NCI-H146 treated with DMSO at 0.1 percent for 48 hours (cell line): ENCODE data around the gene ZNF555.
"Not testable (repeated sequence)": the region's sequence is repeated elsewhere in the genome, so short reads cannot be mapped to it uniquely, and the experiment has no call there.

Experiments
- DNase-seq: peaks from one replicate; lab custom pipeline; 2025; ENCODE audit not compliant: unreplicated experiment; lab: John Stamatoyannopoulos, UW

ZNF555 gene

DNA sequence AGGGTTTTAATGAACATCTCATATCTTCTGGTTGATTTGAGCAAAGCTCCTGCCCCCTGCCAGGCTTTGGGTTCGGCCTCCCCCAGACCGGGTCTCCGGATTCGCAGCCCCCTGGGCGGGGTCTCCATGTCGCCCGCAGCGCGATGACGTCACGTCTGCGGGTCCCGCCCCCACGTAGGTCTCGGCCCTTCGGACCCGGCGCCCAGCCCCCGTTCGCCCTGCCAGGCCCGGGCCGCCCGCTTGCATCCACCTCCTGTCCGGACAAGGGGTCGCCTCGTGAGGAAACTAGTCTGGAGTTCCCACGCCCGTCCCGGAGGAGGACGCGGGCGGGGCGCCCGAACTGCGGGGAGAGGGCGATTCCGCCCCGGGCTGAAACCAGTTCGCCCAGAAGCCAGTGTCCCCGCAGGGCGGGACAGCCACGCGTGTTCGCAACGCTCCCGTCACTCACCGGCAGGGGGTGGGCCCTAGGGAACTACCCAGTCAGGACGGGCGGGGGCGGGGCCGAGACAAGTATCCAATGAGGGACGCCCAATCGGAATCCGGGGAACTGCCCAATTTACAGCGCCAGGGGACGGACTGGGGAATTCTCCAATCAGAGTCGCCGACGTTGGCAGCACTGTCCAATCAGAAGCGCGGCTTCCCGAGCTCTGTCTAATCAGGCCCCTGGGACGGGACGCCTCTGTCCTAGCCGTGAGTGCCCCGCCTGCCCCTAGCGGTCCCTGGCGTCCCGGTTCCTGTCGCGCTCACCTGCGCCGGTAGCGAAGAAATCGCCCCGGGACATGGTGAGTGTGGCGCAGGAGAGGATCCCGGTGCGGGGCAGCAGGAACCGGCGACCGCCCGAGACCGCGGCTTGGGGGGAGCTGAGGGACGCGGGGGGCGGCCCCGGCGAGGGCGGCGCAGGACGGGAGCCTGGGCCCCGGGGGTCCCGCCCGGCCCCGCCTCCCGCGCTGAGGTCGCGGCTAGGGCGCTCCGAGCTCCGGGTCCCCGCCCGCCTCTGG lies at the start of gene ZNF555:
Gene ZNF555, plus strand, starts transcription at position 682 of the 998 bp plus-strand sequence. Its CDS starts 98 bp downstream, at position 780.
- DNase-seq = peak; percentile 88

- no peak for DNase-seq
Measured at GRCh38 chr19:2791876-2792275, 49.4 kb upstream of the ZNF555 start.

DNA sequence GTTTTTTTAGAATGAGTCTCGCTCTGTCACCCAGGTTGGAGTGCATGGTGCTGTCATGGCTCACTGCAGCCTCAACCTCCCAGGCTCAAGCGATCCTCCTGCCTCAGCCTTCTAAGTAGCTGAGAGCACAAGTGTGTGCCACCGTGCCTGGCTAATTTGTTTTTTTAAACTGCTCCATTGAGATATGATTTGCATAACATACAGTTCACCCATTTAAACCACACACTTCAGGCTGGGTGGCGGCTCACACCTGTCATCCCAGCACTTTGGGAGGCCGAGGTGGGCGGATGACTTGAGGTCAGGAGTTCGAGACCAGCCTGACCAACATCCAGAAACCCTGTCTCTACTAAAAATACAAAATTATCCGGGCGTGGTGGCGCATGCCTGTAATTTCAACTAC lies 48.6 kb upstream of the ZNF555 start:
- DNase-seq = not testable (repeated sequence)

- DNase-seq = no peak
Measured at GRCh38 chr19:2793126-2793525, 48.1 kb upstream of the ZNF555 start.

DNA sequence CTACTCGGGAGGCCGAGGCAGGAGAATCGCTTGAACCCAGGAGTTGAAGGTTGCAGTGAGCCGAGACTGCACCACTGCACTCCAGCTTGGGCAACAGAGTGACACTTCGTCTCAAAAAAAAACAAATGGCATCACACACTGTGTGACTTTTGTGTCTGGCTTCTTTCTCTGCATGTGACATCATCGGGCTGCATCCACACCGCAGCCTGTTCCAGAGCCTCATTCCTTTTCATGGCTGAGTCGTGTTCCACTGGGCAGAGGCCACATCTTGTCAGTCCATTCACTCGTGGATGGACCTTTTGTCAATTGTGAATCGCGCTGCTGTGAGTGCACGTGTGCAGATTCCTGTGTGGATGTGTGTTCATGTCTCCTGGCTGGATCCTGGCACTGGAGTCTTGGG lies 47.7 kb upstream of the ZNF555 start:
- DNase-seq = no peak

DNA sequence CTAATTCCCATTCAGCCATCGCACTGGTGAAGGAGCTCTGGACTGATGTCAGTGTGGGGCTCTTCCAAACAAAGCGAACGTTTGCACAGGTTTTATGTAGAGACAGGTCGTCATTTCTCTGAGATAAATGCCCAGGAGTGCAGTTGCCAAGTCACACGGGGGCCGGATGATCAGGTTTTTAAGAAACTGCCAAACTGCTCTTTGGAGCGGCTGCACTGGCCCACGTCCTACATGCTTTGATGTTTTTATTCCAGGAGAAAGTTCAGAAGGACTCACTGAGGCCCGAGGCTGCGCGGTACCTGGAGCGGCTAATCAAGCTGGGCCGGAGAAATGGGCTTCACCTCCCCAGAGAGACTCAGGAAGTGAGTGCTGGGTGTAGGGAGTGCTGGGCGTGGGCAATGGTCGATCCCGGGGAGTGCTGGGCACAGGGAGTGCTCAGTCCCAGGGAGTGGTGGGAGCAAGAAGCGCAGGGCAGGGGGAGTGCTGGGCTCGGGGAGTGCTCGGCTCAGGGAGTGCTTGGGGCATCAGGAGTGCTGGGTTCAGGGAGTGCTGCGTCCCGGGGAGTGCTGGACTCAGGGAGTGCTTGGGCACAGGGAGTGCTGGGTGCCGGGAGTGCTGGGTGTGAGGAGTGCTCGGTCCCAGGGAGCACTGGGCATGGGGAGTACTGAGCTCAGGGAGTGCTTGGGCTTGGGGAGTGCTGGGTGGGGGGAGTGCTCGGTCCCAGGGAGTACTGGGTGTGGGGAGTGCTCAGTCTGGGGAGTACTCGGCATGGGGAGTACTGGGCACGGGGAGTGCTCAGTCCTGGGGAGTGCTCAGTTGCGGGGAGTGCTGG lies 45.2 kb upstream of the ZNF555 start:
- no peak for DNase-seq

DNA sequence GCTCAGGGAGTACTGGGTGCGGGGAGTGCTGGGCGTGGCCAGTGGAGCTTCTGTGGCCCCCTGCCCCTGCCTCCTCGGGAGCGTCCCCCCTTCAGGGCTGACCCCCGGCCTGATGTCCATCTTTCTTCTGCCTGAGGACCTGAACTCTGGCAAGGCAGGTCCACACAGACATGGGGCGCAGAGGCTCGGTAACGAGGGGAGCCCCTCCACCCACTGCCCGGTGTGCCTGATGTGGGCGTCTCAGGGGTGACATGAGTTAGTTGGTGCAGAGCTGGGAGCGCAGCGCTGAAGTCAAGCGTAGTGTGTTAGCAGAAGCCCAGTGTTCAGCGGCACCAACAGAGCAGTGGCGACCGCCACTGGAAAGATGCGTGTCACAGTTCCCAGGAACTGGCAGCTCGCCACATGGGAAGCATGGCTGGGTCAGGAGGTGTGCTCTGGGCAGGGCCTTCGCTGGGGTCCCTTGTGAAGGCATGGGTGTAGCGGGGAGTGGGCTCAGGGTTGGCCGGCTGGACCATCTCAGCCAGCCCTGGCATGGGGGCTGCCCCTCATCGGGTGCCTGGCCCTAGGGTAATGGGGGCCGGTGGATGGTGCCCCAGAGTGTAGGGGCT lies 44.5 kb upstream of the ZNF555 start:
- no peak for DNase-seq

- no peak for DNase-seq
Measured at GRCh38 chr19:2797280-2797679, 44.0 kb upstream of the ZNF555 start.

- no peak for DNase-seq
Measured at GRCh38 chr19:2798158-2798685, 43.1 kb upstream of the ZNF555 start.

DNA sequence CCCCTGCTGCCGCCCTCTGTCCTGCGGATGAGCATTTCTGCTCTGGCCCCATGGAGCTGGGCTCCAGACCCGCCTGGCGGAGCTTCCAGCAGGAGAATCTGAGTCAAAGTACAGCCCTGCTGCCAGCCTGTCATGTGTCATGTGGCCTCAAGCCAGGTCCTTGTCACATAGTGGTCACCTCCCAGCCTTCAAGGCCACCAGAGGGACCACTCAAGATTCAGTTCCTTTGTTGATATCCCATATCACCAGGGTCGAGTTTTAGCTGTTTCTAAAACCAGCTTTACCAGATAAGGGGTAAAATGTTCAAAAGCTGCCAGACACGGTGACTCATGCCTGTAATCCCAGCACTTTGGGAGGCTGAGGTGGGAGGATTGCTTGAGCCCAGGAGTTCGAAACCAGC lies 42.5 kb upstream of the ZNF555 start:
- no peak for DNase-seq

GRCh38 chr19:2799273-2800020 lies 41.8 kb upstream of the ZNF555 start:
- DNase-seq = no peak

DNA sequence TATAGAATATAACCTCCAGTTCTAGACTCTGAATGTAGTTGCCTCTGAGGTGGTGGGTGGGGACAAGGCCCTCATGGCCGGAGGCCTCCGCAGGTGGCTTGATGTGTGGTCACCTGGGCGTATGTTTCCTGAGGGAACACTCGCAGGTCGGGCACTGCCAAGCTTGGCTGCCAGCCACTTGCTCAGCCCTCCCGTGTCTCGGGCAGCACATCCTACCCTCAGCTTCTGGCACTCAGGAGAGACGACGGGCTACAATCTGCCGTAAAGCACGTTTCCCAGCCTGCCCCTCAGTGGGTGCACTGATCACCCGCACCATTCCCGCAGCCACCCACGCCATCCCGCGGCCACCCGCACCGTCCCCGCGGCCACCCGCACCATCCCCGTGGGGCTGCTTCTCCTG lies 40.8 kb upstream of the ZNF555 start:
- DNase-seq = no peak

- no peak for DNase-seq
Measured at GRCh38 chr19:2802826-2803225, 38.4 kb upstream of the ZNF555 start.

DNA sequence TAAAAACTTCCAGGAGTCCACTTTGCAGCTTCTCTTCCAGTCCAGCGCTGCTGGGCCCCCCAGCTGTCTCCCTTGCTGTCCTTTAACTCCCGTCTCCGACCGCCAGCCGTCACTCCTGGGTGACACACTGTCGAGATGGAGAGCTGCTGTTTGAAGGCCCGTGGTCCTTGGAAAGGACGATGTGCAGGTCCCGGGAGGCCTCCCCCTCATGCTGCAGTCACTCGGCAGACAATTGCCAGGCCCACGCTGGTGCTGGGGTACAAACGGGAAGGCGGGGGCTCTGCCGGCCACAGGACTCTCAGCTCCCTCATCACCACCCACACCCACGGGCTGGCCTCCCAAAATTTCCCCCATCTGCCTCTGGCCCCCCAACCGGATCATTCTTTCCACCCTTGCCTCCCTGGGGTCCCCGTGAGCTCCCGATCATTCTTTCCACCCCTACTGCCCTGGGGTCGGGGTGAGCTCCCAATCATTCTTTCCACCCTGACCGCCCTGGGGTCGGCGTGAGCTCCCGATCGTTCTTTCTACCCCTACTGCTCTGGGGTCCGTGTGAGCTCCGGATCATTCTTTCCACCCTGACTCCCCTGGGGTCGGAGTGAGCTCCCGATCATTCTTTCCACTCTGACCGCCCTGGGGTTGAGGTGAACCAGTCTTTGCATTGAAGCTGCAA lies 37.7 kb upstream of the ZNF555 start:
- DNase-seq = no peak

DNA sequence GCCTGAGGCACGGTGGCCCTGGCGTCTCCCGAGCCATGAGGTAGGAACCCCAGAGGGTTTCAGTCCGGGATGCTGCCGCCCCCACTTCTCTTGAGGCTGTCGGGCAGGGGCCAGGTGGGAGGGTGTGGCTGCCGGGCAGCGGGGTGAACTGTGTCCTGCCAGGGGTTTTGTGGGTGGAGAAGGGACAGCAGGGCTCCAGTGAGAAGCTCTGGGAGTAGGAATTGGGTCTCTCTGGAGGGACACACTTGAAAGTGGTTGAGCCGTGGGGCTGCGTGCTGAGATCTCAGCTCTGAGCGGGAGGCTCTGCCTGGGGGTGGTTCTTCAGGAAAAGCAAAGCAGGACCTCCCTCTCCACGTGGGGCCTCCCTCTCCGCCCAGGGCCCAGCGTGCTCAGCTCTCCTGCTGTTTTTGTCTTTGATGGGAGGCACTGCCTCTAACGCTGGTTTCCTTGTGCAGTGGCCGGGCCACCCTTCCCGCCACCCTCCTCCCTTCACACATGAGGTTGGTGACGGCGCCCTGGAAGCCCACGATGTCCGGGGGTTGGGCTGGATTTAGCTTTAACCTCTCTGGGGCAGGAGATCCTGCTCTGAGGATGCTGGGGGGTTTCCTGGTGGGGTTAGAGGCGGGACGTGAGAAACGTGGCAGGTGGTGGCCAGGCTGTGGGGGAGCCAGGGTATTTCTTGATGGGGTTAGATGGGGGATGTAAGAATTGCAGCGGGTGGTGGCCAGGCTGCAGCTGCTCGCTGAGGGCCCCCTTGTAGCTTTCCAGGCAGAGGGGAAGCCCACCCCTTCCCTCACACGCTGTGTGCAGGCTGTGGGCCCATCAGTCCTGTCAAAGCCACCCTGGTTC lies 36.9 kb upstream of the ZNF555 start:
- DNase-seq = no peak

- DNase-seq = no peak
Measured at GRCh38 chr19:2805261-2805900, 35.9 kb upstream of the ZNF555 start.

DNA sequence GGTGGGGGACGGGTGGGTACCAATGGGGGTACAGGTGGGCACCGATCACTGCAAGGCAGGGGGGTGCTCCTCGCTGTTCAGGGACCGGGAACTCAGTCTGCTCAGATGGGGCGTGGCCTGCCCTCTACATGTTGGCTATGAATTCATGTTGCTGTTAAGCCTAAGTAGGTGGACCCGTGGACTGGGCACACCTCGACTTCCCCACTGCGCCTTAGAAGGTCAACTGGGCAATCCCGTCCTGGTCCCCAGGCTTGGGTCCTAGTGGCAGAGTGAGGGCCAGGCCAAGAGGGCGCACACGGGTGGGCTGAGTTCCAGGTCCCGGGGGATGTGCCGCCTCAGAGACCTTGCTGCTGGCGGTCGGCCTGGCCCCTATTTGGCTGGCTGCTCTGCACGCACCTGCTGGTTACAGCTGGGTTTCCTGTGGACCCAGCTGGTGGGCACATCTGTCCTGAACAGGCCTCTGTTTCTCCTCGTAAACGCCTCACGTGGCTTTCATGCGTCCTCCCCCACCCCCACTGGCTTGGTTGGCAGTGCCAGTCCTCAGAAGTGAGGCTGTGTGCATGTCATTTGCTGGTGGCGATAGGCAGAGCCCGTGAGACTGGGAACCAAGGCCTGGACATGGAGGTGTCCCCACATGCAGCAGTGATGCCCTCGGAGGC lies 35.2 kb upstream of the ZNF555 start:
- no peak for DNase-seq
